Testis (tissue), 2 donors: ENCODE data around the gene TBATA.

Source experiments
- CTCF ChIP-seq, 3 experiments: fragments of 450-650 bp in 2 of 3; fragments of 200-600 bp in 1 of 3; sonication (generic) in 1 of 3; IDR thresholded peaks; one replicate each; pipeline ENCODE4 v1.5.1; 2016 to 2019; ENCODE audit warnings: antibody characterized with exemption in 3 of 3, mild to moderate bottlenecking in 2 of 3, moderate library complexity in 1 of 3
- POLR2A ChIP-seq: fragments of 450-650 bp; IDR thresholded peaks from one replicate; pipeline ENCODE4 v1.6.1; 2017; ENCODE audit warnings: antibody characterized with exemption, mild to moderate bottlenecking, moderate library complexity

GRCh38 chr10:70735161-70735560, 50.0 kb downstream of the TBATA start:
- TF ChIP-seq POLR2A (no peak), CTCF (IDR thresholded peaks at IDR 0.05) (no peak)
